GDM1 (cell line): ENCODE results near the gene WDFY2.
"Not testable (repeated sequence)": the region's sequence is repeated elsewhere in the genome, so short reads cannot be mapped to it uniquely, and the experiment has no call there.

Source experiments
- DNase-seq: peaks from one replicate; lab custom pipeline; 2025; lab: John Stamatoyannopoulos, UW

The WDFY2 gene

DNA sequence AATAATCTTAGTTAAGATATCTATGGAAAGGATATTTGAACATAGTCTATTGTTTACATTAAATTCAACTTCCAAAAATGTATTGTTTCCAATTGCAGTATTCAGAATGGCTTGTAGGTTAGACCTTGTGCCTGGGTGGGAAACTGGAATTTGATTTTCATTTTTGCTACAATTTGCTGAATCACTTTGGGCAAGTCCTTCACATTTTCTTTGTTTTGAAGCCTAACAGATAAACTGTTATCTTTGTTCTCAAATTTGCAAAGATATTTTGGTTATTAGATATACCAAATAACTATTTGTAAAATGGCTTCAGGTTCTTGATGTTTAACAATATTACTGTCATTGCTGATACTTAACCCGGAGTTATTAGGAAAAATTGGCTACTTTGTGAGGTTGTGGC lies 82.6 kb downstream of the WDFY2 start:
- no peak for DNase-seq

DNA sequence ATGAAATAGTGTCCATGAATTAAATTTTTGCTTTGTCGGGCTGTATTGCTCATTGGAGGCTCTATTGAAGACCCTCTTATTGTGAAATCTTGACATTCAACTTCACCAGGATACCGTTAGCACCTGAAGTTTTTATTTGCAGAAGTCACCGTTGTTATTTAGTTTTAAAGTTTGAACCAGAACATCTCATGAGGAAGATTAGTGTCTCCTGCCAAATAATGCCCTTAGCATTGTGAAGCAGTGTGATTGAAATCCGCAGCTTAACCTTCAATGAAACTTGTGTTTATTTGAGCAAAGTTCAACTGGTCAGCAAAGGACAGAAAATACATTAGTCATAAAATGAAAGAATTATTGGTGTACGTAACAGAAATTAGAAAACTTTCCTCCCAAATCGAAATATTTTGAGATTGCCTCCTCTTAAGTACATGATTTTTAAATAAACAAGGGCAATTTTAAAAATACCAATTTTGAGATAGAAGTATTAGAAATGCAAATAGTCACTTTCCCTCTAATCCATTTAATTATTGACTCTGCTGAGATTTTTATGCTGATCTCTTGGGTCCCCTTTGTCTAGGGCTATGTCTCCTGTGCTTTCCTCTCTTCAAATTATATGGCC lies 84.4 kb downstream of the WDFY2 start:
- no peak for DNase-seq

DNA sequence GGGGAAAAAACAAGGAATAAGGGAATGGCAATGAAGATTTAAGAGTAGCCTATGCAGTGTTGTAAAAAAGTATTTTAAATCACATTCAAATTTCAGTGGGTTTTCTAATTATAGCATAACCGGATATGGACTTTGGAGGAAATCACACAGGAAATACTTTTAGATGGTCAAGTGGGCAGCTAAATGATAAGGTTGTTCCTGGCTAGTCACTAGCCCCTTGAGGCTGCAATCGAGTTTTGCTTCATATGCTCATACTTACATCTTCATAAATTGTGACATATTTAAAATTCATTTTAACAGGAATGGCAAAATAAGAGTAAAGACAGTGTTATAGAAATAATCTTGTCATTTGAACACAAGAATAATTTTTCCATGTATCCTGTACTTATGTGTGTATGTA lies 88.9 kb downstream of the WDFY2 start:
- no peak for DNase-seq

DNA sequence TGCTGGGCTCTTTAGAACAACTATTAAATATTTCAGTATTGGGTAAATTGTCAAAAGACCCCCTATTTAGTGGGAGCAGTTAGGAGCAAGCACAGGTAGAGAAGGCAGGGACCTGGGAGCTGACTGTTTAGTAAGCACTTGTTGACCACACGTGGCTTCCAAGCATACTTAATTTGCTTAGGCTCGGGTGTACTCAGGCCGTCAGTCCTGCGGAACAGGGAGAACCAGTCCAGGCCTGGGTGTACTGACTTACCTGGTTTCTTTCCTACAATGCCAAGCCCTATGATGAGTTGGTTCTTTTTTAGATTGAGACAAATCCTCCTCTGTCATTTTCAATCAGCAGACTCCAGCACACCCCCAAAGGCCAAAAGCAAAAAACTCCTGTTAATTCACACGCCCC lies 90.0 kb downstream of the WDFY2 start:
- DNase-seq: no peak

DNA sequence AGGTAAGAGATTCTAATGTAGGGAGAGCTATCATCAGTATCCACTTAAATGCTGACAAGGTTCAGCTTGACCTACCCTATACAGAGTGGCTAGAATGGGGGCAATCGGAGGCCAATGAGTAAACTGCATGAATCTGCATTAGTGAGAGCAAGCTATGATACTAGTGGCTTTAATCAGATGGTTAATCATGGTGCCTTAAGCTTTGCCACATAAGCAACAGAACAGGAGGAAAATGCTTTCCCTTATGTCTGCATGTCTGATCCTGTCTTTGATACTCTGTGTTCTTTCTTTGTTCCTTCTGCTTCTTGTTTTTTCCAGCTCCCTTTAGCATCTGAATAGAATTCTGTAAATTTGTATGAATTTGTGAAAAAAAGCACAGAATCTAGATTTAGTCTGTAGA lies 91.1 kb downstream of the WDFY2 start:
- no peak for DNase-seq

DNA sequence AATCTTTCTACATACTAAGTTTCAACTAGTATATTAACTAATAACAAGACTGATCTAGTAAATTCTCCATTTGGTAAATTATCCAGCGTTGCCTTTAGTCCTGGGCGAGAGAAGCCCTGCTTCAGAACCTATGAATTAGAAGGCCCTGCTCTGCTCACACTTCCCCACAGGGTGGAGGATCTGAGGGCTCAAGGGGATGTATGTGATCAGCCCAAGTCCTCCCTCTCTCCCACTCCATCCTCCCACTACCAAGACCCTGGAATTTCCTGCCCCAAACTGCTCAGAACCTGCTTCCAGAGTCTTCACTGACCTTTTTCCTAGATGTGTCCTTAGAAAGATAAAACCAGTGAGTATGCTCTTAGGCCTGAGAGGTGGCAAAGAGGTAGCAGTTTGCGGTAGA lies 91.6 kb downstream of the WDFY2 start:
- no peak for DNase-seq

DNA sequence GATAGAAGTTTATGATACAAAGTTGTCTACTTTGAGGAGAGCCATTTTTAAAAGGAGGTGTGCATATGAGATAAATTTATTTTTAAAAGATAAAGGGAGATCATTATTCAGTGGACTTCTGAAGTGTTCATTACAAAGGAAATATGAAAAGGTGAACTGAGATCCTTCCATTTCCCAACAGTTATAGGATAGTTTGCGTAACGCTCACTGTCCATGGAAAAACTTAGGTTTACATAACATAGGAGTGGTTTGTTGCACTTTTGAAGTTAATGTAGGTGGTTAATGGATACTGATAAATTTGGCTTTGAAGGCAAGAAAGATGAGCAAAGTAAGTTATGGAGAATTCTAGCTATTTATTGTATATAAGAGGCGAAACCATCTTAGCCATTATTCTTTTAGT lies 92.5 kb downstream of the WDFY2 start:
- DNase-seq: no peak

DNA sequence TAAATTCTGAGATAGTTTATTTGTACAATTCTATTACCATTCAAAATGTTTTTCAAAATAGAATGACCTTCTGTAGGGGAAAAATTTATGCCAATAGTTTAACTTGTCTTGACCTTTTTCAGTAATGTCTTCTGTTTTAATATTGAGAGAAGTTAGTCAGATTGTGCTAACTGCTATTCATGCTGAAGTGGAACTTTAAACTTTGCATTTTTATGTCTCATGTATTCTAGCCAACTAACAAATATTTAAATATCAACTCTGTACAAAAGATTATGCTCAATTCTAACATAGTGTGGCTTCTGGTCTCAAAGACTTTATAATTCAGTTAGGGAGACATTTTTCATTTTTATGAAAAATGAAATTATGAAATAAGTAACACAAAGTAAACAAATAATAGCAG lies 94.2 kb downstream of the WDFY2 start:
- DNase-seq: no peak

DNA sequence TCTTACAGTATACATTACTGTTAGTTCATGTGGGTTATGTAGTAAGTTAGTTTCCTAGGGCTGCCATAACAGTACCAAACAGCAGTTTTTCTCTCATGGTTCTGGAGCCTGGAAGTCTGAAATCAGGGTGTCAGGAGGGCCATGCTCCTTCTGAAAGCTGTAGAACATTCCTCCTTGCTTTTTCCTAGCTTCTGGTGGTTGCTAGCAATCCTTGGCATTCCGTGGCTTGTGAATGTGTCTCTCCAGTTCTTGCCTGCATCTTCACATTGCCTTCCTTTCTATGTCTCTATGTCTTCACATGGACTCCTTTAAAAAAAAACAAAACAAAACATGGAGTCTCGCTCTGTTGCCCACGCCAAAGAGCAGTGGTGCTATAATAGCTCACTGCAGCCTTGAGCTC lies 95.4 kb downstream of the WDFY2 start:
- DNase-seq: no peak

DNA sequence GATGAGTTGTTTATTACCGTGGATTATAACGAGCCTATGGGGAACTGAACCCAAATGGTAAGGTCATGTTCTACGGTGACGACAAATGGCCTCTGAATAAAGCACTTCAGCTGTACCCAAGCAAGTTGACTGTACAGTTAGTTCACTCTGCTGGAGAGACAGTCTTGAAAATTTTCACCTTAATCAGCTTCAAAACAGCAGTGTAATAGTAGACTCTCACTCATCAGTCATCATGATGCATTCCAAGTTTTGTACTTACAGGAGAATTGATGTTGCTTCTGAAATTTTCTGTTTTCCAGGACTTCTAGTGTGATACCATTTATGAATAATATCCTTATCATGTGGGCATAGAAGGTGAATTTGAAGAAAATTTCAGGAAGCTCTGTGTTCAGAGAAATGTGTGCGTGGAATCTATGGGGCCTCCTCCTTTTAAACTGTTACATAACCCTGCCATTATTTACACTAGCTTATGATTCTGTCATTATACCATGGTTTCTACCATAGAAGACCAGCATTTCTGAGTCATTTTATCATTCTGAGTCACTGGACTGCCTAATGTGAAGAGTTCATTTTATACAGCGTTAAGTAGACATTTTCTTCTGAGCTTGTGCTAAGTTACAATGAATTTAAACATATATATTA lies 96.9 kb downstream of the WDFY2 start:
- DNase-seq: no peak

DNA sequence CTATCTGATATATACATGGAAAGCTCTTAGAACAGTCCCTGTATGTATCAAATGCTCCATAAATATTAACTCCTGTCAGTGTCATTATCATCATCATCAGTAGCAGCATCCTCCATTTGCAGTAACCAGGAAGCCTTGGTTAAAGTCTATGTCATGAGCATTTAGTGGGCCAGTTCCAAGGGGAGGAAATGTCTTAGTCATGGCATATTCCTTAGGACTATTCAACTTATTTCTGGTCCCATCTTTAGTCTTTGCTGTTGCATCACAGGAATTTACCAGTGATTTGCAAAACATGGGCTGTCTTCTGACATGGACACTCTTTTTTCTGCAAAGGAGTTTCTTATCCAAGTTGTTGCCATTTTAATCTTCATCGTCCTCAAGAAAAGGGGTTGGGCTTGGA lies 98.4 kb downstream of the WDFY2 start:
- no peak for DNase-seq

DNA sequence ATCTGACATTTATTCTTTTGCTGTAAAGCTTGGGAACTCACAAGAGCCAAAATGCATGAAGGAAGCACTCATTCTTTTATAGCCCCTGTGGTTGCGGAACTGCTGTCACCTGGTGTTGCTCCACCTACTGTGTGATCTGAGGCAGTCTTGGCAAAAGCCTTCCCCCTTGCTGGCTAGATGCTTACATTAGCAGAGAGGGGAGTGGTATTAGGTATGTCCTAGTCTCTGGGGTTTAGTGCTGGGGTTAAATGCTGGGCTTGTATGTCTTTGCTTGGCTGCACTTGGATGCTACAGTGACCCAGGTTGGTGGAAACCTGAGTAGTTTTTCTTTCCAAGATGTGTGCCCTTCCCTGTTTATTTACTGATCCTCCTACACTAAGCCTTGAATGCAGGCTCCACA lies 99.3 kb downstream of the WDFY2 start:
- no peak for DNase-seq

DNA sequence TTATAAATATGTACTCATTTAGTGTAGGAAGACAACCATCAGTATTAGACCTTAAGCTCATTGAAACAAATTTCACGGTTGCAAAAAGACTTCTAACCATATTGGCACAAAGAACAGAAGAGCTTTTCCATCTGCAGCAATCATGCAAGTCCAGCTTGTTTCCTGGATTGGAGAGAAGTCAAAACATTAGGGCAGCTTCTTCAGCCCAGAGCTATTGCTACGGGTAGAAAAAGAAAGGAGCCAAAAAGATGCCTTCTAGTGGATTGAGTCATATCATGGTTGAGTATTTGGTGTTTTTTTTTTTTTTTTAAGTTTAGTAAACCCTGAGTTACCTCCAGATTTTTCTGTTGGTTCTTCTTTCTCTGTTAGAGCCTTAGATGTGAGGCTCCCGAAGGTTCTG lies 99.8 kb downstream of the WDFY2 start:
- no peak for DNase-seq

DNA sequence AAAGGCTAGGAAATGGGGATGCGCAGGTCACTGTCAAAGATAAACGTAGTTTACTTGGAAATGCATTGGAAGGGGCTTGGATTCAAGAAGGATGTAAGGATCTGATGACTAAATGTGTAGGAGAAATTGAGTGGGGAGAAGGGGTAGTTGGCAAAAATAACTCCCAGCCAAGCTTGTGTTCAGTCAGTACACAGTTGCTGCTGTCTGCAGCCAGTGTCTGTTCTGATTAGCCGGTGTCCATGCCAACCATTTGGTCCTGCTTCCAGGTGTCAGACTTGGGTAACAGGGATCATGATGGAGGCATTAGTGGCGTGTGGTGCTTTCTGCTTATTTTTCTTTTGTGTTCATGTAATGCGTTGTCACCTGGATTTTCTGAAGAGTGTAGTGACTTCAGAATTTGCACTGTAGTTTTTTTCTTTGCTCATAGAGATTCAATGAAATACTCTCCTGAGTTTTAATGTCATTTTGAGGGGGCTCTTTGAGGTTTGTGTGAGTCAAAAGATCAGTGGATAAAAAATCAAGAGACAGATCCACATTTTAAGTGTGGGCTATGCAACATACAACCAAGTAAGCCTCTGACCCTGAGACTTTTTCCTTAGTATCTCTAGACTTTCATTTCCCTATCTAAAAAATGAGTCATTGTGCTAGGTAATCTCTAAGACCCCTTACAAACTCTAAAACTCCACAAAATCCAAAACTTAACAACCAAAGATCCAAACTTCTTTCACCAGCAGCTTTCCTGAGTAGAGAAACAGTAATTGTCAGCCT lies 103.9 kb downstream of the WDFY2 start:
- DNase-seq: no peak

DNA sequence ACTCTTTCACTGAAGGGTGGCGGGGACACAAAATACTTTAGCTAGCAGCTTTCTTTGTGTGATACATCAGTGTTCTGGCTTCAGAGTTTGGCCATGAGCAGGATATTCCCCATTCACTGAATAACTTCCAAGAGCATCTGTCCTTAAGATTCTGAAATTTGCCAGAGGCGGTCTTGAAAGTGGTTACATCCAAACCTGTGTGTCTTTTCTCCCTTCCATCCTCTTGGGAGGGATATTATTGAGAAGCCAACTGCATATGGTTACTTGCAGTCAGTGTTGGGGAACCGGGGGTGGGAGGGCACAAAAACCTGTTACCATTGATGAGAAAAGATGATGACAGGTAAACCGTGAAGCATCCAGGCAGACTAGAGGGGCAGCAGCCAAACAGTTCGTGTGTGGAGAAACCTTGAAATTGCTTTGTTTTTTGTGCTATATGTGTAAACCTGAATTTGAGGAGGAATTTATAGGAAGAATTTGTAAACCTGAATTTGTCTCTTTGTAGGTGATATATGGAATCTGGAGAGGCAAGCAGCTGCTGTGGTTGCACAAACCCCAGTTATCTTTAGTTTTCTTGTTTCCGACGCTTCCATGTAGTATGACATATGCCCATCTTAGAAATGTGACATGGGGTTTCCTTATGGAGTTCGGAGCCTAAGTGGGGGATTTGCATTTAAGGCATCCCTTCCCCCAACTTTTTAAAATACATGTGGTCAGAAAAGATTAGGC lies 104.8 kb downstream of the WDFY2 start:
- no peak for DNase-seq

DNA sequence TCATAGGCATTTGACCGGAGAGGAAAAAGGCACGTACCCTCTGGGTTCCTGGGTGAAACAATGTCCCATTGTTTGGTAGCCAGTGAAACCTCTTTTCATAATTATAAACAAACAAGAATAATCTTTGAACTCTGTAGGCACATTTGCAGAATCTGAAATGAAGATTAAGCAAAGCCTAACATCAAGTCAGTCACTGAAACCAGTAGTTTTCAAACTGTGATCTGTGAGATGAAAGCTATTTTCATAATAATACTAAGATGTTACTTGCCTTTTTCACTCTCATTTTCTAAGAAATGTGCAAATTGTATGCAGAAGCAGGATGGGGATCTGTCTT lies 105.4 kb downstream of the WDFY2 start:
- no peak for DNase-seq

DNA sequence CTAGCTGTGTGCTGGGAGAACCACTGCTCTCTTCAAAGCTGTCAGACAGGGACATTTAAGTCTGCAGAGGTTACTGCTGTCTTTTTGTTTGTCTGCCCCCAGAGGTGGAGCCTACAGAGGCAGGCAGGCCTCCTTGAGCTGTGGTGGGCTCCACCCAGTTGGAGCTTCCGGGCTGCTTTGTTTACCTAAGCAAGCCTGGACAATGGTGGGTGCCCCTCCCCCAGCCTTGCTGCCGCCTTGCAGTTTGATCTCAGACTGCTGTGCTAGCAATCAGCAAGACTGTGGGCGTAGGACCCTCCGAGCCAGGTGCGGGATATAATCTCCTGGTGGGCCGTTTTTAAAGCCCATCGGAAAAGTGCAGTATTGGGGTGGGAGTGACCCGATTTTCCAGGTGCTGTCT lies 111.4 kb downstream of the WDFY2 start:
- DNase-seq: not testable (repeated sequence)

DNA sequence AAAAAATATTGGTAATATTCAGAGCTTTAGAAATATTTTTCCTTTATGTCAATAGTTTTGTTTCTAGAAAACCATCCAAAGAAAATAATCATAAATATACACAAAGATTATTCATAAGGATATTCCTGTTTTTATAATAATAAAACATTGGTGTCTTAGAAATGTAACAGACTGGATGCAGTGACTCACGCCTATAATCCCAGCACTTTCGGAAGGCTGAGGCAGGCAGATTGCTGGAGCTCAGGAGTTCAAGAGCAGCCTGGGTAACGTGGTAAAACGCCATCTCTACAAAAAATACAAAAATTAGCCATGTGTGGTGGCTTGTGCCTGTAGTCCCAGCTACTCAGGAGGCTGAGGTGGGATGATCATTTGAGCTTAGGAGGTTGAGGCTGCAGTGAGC lies 112.9 kb downstream of the WDFY2 start:
- no peak for DNase-seq

DNA sequence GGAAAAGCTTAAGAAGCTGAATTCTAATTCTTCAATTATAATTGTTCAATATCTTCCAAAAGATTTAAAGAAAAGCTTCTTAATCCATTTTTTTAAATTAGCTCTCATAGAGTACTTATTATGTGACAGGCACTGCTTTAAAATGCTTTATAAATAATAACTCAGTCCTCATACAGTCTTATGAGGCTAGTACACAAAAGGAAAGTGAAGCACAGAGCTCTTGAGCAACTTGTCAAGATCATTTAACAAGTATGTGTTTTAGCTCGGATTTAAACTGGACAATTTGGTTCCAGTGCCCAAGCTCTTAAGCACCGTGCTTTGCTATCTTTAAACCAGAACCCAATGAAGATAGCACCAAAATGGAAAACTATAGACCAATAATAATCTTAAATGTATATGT lies 113.6 kb downstream of the WDFY2 start:
- DNase-seq: no peak

DNA sequence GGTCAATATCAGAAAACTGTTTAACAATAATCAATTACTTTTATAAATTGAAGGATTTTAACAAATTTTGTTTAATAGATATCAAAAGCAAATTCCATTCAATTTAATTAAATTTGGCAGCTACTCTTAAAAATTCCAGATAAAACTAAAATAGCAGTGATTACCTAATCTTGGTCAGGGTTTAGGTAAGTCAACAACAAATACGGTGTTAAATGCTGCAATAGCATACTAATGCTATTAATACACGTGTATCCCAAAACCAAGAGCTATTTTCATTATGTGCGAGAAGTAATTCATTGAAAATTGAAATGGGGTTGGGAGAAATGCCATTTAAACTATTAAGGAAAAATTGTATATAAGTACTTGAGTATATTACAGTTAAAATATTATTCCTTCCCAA lies 114.1 kb downstream of the WDFY2 start:
- DNase-seq: no peak

DNA sequence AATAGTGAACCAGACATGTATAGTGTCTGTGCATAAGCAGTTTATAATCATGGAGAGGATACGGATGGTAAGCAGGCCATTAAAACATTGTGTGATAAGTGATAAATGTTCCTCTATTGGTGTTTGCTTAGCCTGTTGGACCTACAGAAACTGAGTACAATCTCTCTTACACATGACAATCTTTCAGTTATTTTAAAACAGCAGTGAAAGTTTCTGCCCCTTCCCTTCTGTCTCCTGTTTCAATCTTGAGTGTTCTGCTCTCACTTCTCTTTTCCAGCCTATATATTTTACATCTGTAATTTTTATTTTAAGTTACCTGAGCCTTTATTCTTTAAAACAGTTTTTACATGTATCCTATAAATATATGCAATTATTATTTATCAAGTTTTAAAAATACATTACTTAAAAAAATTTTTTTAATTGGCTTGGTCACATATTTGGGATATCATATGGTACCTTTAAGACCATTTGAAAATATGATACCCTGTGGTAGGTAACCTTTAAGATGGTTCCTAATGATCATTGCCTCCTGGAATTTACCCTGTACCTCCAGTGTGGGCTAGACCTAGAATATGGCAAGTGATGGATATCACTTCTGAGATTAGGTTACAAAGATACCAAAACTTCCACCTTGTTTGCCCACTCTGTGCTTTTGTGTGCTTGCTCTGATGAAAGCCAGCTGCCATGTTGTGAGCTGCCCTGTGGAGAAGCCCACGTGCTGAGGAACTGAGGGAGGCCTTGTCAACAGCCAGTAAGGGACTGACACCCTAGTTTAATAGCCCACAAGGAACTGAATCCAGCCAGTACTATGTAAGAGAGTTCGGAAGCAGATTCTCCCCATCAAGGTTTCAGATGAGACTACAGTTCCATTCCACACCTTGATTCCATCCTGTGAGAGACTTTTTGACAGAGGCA lies 120.4 kb downstream of the WDFY2 start:
- no peak for DNase-seq

DNA sequence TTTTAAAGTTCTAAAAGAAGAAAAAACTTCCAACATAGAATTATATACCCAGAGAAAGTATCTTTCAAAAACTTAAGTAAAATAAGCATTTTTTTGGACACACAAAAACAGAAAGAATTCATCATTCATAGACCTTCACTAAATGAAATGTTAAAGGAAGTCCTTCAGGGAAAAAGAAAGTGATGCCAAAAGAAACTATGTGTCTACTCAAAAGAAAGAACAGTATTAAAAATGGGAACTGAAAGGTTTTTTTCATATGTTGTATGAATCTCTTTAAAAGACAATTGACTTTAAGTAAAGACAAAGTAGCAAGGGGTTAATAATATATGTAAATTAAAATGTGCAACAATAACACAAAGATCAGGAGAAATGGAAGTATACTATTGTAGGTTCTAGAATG lies 123.2 kb downstream of the WDFY2 start:
- no peak for DNase-seq
